GM21528 (cell line): ENCODE results near the gene CST4.
"Not testable (repeated sequence)": the region's sequence is repeated elsewhere in the genome, so short reads cannot be mapped to it uniquely, and the experiment has no call there.

ENCODE experiments used
- ATAC-seq: cut with Tn5 transposase; IDR thresholded peaks from one replicate; pipeline ENCODE4 v1.9.1; 2021; ENCODE audit warnings: mild to moderate bottlenecking, moderate library complexity; ENCODE audit not compliant: unreplicated experiment, low FRiP score

The CST4 gene

GRCh38 chr20:23690581-23690980 is 1.7 kb upstream of the CST4 start:
- ATAC-seq = no peak

GRCh38 chr20:23689399-23689690 is 507 bp upstream of the CST4 start:
- no peak for ATAC-seq

GRCh38 chr20:23687986-23688385 is 852 bp downstream of the CST4 start:
- ATAC-seq = no peak

GRCh38 chr20:23686046-23686750 is 2.6 kb downstream of the CST4 start:
- ATAC-seq = no peak

DNA sequence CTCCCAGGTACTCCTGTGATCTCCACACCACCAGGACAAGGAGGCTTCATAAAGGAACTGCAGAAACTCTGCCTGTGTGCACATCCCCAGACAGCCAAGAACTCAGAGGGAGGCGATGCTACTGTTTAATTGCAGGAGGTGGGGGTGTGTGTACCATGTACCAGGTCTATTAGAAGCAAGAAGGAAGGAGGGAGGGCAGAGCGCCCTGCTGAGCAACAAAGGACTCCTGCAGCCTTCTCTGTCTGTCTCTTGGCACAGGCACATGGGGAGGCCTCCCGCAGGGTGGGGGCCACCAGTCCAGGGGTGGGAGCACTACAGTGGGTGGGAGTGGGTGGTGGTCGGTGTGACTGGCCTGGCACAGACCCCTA is 3.3 kb downstream of the CST4 start:
- not testable (repeated sequence) for ATAC-seq

GRCh38 chr20:23684261-23684660 is 4.6 kb downstream of the CST4 start:
- no peak for ATAC-seq

GRCh38 chr20:23683807-23684206 is 5.0 kb downstream of the CST4 start:
- ATAC-seq = no peak

- no peak for ATAC-seq
Observed at GRCh38 chr20:23683281-23683680, 5.6 kb downstream of the CST4 start.

DNA sequence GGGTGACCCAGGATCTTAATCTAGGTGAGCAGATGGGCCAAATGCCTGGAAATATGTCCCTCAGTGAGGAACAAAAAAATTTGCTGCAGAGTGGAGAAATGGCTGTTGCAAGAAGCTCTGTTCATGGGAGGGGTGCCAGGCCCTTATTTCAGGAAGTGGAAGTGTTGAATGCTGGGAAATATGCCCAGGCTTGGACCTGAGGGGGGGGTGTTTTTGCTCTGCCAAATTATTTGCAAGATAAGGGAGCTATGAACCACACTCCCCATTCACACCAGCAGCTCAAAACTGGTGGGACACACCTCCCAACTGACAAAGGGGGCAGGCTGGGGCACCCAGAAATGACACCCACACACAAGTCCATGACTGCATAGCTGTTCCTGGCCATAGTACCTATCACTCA is 8.7 kb downstream of the CST4 start:
- no peak for ATAC-seq

DNA sequence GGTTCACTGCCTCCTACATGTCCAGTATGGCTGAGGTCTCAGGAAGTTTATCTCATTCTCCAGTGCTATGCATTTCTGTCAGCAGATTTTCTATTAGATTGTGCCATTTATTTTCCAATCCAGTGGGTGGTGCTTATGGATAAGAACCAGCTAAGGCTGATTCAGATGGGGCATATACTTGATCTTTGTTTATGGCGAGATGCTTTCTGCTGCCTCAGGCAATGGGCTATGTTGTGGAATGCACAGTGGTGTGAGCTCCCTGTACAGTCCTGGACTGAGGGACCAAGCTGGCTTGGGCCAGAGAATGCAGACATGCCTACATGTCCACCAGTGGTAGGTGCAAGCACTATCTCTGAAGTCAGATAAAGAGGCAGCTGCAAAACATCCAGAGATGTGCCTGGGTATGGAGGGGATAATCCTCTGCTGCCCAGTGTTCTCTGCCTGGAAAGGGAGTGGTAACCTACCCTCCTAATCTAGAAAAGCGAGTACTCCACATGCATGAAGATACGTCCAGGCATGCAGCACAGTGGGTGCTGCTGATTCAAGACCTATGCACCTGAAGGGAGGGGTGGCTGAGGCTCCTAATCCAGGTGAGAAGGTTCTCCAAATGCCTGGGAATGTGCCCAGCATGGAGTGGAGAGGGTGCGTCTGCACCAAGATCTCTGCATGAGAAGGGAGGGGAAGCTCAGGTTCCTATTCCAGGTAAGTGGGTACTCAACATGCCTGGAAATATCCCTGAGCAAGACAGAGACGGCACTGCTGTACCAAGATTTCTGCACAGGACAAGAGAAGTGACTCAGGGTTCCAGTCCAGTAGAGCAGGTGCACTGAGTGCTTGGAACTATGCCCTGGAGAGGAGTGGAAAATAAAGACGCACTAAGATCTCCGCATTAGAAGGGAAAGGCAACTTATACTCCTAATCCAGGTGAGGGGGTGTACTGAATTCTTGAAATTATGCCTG is 9.4 kb downstream of the CST4 start:
- ATAC-seq = no peak

- ATAC-seq = no peak
Observed at GRCh38 chr20:23673209-23673608, 15.6 kb downstream of the CST4 start.

- ATAC-seq = no peak
Observed at GRCh38 chr20:23672158-23672557, 16.7 kb downstream of the CST4 start.

DNA sequence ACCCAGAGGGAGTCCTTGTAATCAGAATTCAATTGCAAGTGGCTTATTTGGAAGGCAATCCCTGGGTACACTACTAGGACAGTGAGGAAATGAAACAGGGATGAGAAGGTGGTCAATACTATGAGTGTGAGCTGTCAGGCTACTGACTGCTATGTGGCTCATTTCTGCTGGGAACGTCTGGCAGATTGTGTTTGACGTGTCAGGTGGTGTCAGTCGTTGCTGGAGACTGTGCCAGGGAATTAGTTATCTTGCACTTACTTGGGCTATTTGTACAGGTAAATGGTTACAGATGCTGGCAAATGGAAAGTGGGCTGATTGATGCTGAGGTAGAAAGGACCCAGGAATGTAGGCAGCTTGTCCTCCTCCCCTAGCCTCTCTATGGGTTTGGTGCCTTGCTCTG is 17.4 kb downstream of the CST4 start:
- no peak for ATAC-seq

GRCh38 chr20:23670361-23670760 is 18.5 kb downstream of the CST4 start:
- no peak for ATAC-seq

- no peak for ATAC-seq
Observed at GRCh38 chr20:23669866-23670265, 19.0 kb downstream of the CST4 start.

- ATAC-seq = no peak
Observed at GRCh38 chr20:23669327-23669726, 19.5 kb downstream of the CST4 start.

DNA sequence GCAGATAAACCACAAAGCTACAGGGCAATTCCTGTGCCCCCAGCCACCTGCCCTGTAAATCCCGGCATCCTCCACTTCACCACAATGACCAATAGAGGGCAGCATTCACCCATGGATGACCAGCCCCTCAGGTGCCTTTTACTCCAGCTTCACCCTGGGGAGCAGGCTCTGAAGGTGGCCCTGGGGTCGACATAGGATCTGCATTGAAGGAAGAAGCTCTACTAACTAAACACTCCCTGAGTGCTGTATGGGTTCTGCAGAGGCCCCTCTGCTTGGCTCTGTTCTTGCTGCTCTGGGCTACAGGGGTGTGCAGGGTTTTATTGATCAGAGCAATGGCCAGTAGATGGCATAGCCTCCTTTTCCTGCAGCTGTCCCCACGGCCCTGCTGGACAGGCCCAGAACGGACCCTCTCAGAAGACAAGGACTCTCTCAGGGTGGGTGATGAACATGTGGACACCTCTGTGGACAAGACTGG is 20.3 kb downstream of the CST4 start:
- ATAC-seq = no peak

GRCh38 chr20:23667666-23668065 is 21.2 kb downstream of the CST4 start:
- no peak for ATAC-seq

- no peak for ATAC-seq
Observed at GRCh38 chr20:23666698-23667097, 22.1 kb downstream of the CST4 start.

GRCh38 chr20:23666189-23666588 is 22.6 kb downstream of the CST4 start:
- ATAC-seq = no peak

- no peak for ATAC-seq
Observed at GRCh38 chr20:23664954-23665353, 23.9 kb downstream of the CST4 start.

GRCh38 chr20:23664046-23664445 is 24.8 kb downstream of the CST4 start:
- ATAC-seq = not testable (repeated sequence)
